ENCODE data around the gene ATP6V1E1. TPM values are rescaled to one million over a fixed set of nuclear protein-coding genes. Genes with fewer than 3 reads are reported as not detected.
"Not testable (repeated sequence)": the region's sequence is repeated elsewhere in the genome, so short reads cannot be mapped to it uniquely, and the experiment has no call there.

Gene ATP6V1E1
- total RNA-seq, 1 donor from 2014 or later, result 102 TPM

DNA sequence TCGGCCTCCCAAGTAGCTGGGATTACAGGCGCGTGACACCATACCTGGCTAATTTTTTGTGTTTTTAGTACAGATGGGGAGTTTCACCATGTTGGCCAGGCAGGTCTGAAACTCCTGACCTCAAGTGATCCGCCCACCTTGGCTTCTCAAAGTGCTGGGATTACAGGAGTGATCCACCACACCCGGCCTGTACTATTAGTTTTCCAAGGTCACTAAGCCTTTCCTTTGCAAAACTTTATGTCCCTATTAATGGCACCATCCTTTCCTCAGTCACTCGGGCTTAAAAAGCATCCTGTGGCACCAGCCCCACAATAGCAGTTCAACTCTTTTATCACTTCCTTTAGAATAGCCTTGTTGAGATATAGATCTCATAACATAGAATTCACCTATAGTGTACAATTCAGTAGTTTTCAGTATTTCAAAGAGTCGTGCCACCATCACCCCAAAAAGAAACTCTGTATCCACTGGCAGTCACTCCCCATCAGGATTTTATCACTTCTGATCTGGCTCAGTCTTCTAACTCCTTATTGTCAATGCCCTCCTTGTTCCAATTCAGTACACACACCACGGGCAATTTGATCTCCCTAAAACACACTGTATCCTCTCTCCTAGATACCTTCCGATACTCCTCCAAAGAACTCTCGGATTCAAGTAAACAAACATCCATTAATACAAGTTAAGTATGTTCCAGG lies 9.1 kb upstream of the ATP6V1E1 start:
- DNase-seq (ENCODE audit: low spot score), result no peak
- ATAC-seq, result peak; percentile 2
- intact Hi-C loops (cut with DNase I), result no loop called here

DNA sequence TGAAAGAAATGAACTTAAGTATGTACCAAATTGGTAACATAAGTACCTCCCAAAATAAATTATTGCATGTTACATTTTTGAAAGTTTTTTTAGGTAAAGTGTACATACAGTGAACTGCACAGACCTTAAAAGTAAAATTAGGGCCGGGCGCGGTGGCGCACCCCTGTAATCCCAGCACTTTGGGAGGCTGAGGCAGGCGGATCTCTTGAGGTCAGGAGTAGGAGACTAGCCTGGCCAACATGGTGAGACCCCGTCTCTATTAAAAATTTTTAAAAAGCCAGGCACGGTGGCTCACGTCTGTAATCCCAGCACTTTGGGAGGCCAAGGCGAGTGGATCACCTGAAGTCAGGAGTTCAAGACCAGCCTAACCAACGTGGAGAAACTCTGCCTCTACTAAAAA lies 8.3 kb upstream of the ATP6V1E1 start:
- intact Hi-C loops (cut with DNase I); ATAC-seq; DNase-seq (ENCODE audit: low spot score): not testable (repeated sequence)

DNA sequence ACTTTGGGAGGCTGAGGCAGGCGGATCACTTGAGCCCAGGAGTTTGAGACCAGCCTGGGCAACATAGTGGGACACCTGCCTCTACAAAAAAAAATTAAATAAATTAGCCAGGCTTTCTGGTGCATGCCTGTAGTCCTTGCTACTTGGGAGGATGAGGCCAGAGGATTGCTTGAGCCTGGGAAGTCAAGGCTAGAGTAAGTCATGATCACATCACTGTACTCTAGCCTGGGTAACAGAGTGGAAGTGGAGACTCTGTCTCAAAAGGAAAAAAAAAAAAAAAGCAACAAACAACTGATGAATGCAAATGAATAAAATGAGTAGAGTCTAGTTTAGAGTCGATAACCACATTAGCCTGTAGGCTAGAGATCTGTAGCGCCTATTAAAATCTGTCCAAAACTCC lies 6.1 kb upstream of the ATP6V1E1 start:
- intact Hi-C loops (cut with DNase I), result no loop called here
- ATAC-seq, result no peak

DNA sequence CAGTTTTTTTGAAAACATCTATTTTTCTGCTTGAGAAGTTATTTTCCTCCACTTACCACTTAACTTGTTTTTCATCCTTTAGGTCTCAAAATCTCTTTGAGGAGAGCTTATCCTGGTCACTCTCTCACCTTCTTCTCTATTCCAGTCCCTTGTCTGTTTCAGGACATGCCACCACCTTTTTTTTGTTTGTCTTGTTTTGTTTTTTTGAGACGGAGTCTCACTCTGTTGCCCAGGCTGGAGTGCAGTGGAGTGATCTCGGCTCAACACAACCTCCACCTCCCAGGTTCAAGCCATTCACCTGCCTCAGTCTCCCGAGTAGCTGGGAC lies 5.4 kb upstream of the ATP6V1E1 start:
- intact Hi-C loops (cut with DNase I), result no loop called here
- no peak for ATAC-seq

More for the DNA sequence above, 6.1 kb upstream of the ATP6V1E1 start:
- DNase-seq (ENCODE audit: low spot score), result no peak

DNA sequence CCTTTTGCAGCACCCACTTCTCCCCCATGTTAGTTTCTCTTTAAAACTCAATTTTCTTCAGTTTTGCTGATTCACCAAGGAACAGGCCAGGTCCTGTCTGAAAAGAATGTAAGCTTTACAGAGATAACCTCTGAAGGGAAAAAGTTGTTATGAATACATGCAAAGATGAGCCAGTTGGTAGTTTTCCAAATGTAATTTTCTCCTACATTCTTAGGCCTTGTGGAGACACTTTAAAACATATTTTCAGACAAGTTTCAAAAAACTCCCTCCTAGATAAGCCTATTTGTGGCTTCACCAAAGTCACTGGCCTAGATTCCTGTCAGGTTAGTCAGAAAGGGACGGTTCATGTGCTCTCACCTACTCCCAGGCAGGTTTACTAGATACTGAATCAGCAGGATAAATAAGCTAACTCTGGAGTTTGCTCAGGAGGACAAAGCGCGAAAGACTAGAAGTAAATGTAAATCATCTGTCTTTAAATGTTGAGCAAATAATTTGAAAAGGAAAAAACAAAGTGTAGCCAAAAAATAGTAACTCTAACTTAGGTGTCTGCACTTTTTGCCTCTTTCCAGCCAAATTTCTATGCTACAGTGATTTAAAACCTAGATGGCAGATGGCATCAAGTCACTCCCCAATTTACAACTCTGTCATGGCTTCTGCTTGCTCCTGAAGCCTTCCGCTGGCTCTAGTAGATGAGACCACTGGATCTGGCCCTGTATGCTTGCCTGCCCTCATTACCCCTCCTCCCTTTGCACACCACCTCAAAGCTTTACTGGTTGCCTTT lies 4.9 kb upstream of the ATP6V1E1 start:
- intact Hi-C loops (cut with DNase I), result no loop called here
- DNase-seq (ENCODE audit: low spot score) (no peak), ATAC-seq (no peak)

More for the DNA sequence above, 5.4 kb upstream of the ATP6V1E1 start:
- DNase-seq (ENCODE audit: low spot score), result no peak

DNA sequence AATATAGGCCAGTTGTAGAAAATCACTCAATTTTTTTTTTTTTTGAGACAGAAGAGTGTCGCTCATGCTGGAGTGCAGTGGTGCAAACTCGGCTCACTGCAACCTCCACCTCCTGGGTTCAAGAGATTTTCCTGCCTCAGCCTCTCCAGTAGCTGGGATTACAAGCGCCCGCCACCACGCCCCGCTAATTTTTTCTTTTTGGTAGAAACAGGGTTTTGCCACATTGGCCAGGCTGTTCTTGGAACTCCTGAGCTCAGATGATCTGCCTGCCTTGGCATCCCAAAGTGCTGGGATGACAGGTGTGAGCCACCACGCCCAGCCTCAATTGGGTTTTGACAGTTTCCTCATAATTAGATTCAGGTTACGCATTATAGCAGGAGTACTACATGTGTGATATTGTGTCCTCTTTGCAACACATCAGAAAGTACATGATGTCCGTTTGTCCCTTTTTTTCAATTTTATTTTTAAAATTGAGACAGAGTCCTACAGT lies 2.6 kb upstream of the ATP6V1E1 start:
- no peak for DNase-seq (ENCODE audit: low spot score)
- ATAC-seq, result no peak
- intact Hi-C loops (cut with DNase I), result no loop called here

DNA sequence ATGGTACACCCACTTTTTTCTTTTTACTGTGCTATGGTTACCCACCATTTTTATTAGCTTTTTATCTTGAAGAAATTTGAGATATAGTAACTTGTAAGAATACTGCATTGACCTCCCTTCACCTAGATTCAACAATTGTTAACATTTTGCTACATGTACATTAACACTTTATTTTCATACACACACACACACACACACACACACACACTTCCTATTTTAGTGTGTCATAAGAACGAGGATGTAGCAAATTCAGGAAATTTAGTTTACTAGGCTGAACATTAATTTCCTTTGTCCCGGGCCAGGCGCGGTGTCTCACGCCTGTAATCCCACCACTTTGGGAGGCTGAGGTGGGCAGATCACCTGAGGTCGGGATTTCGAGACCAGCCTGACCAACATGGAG lies 1.1 kb upstream of the ATP6V1E1 start:
- intact Hi-C loops (cut with DNase I), result no loop called here
- DNase-seq (ENCODE audit: low spot score) (no peak), ATAC-seq (no peak)

DNA sequence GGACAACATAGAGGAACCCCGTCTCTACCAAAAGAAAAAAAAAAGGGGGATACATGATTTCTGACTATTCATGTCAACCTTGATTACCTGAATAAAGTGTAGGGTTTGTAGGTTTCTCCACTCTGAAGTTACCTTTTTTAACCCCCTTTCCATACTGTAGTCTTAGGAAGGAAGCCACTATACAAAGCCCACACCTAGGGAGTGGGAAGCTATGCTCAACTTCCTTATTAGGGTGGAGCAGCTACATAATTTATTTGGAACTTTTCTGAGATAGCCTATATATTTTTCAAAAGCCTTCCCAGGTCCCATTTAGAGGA lies 582 bp upstream of the ATP6V1E1 start:
- intact Hi-C loops (cut with DNase I), result no loop called here
- ATAC-seq (peak; percentile 4), DNase-seq (ENCODE audit: low spot score) (no peak)

DNA sequence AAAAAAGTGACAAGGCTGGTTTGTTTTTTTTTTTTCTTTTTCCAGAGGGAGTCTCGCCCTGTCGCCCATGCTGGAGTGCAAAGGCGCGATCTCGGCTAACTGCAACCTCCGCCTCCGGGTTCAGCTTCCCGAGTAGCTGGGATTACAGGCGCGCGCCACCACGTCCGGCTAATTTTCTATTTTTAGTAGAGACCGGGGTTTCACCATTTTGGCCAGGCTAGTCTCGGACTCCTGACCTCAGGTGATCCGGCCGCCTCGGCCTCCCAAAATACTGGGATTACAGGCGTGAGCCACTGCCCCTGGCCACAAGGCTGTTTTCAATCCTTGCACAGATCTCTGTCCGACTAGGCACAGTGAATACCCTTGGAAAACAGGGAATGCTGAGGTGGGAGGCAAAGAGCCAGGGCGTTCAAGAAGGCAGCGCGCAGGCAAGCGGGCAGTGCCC lies 566 bp downstream of the ATP6V1E1 start:
- intact Hi-C loops (cut with DNase I), result no loop called here
- no peak for DNase-seq (ENCODE audit: low spot score)
- ATAC-seq, result no peak

DNA sequence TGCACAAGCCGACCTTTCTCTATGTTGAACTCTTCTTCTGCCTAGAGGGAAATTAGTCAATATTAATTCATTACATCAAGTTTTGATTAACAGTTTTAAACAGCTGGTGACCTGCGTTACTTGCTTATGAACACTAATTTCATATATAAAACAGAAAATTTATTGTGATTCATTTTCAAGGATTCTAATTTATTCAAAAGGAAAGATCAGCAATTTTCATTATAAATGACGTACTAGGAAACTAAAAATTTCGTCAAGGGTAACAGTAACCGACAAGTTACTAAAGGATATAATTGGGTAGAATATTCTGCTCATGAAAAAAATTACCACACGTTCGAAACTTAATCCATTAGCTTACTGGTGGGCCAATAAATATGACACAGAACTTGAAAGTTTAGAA lies 15.3 kb downstream of the ATP6V1E1 start:
- DNase-seq (ENCODE audit: low spot score), result no peak
- intact Hi-C loops (cut with DNase I), result no loop called here

DNA sequence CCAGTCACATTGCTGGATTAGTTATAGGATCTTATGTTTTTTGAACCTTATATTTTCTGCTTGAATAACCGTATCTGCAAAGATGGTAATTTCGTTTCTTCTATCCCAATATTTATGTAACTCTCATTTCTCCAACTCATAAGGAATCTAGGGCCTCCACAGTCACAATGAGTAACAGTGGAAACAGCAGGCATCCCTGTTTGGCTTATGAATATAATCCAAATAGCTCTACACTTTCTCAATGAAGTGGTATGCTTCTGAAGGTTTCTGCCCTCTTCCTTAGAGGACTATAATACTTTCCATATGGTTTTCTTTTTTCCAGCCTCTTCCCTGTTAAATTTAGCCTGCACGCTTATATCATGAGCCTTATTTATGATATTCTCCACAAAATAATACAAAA lies 16.5 kb downstream of the ATP6V1E1 start:
- no peak for ATAC-seq
- no peak for DNase-seq (ENCODE audit: low spot score)
- intact Hi-C loops (cut with DNase I), result no loop called here

More for the DNA sequence above, 15.3 kb downstream of the ATP6V1E1 start:
- ATAC-seq, result no peak

DNA sequence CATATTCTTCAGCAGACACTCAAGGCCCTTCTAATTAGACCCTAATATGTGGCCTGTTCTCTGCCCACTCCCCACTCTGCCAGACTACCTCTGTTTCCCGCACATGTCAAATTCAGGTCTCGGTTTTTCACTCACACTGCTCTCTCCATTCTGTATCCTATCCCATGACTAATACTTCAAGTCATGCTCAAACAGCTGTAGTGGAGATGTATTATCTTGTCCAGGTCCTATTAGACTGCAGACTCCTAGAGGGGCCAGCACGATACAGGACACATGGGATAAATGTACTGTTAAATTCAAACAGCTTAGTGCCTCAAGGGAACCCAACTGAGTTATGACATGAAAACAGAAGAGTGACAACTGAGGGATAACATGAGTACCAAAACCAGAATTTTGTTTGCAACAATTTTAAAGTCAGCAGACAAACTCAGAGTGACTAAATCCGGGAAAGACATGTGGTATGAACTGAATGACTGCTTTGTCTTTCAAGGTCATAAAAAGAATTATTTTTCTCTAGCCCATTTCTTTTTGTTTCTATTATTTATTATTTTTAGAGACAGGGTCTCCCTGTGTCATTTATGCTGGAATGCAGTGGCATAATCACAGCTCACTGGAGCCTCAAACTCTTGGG lies 20.5 kb downstream of the ATP6V1E1 start:
- intact Hi-C loops (cut with DNase I), result no loop called here
- ATAC-seq, result no peak
- DNase-seq (ENCODE audit: low spot score), result no peak

DNA sequence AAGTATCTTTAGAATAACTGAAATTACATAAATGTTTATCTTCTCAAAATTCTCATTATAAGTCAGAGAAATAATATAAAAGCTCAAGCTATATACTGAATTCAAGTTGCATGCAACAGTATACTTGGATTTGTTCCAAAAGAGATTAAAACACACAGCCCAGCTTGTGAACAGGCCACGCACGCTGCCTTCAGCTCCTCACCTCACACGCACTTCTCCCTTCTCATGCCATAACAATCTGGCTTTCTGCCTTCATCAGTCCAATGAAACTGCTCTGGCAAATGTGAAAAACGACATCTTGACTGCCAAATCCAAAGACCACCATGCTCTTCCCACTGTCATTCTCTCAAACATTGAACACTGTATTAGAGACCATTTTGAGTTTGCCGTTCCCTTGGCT lies 22.1 kb downstream of the ATP6V1E1 start:
- DNase-seq (ENCODE audit: low spot score) (no peak), ATAC-seq (no peak)
- intact Hi-C loops (cut with DNase I), result no loop called here

DNA sequence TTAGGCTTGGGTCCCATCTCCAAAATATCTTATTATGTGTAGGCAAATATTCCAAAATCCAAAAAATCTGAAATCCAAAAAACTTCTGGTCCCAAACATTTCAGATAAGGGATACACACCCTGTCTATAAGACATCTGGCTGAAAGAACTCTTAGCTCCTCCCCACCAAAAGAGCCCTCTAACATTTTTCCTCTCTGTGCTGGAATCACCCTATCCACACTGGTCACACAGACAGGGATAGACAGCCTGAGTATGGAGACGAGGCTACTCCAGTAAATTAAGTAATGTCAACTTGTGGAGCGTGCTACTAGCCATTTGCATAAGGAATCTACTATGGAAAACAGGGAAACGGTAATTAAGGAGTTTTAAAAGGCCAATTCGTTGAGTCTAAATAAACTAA lies 24.9 kb downstream of the ATP6V1E1 start:
- DNase-seq (ENCODE audit: low spot score) (no peak), ATAC-seq (no peak)
- intact Hi-C loops (cut with DNase I), result no loop called here

DNA sequence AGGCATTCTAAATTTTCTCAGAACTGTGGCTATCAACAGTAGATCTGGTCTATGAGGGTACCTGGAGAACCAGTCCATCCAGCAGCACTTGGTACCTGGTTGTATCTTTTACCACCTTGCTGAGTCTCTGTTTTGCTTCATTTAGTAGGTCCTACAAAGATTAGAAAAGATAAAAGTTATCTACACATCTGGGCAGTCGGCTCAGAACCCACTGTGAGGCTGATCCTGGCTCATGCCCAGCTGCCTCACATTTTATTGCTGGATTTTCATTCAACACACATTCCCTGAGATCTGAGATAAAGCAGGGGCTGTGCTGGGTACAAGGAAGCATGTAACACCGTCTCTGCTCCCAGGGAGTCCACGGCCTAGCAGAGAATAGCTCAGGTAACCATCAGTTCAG lies 27.5 kb downstream of the ATP6V1E1 start:
- DNase-seq (ENCODE audit: low spot score) (no peak), ATAC-seq (no peak)
- intact Hi-C loops (cut with DNase I), result no loop called here

DNA sequence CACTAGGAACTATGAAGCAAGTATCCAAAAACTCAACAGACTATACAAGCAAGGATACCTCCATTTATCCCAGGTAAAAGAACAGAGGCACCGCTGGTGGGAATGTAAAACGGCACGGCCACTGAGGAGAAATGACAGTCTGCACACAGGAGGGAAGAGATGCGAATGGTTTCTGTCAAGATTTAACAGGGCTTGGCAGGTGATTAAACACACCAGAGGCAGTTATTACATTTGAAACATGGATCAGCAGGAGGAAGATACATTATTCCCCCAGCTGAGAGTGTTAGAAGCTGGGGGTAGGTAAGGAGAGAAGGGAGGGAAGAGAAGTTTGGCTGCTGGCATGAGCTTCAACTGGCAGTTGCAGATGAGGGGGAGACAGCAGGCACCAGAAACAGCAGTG lies 30.2 kb downstream of the ATP6V1E1 start:
- ATAC-seq (no peak), DNase-seq (ENCODE audit: low spot score) (no peak)
- intact Hi-C loops (cut with DNase I), result no loop called here

DNA sequence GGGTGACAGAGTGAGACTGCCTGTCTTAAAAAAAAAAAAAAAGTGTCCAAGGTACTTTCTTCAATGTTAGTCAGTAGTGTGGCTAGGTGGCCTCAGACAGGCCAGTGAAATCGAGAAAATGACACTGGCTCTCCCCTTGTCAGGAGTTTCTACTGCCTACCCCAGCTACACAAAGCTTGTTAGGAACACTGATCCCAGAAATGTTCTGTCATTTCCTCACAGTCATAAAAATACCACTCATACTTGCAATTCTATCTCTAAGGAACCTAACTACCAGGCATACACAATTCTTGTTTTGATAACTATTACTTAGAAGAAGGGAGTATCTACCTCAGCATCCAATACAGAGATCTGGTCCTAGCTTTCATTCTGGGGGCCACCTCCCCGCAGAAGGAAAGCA lies 31.3 kb downstream of the ATP6V1E1 start:
- no peak for DNase-seq (ENCODE audit: low spot score)
- ATAC-seq, result no peak
- intact Hi-C loops (cut with DNase I), result no loop called here

DNA sequence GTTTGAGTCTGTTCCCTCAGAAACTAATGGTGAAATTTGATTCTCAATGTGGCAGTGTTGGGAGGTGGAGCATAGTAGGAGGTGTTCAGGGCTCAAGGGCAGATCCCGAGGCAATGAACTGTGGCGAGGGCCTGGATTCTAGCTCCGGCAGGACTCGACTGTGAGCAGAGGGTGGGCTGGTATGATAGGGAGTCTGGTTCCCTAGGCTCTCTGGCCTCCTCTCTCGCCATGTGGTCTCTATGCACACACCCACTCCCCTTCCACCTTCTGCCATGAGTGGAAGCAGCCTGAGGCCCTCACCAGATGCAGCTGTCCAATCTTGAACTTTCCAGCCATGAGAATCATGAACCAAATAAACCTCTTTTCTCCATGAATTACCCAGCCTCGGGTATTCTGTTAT lies 32.3 kb downstream of the ATP6V1E1 start:
- no peak for DNase-seq (ENCODE audit: low spot score)
- intact Hi-C loops (cut with DNase I), result no loop called here
- no peak for ATAC-seq

DNA sequence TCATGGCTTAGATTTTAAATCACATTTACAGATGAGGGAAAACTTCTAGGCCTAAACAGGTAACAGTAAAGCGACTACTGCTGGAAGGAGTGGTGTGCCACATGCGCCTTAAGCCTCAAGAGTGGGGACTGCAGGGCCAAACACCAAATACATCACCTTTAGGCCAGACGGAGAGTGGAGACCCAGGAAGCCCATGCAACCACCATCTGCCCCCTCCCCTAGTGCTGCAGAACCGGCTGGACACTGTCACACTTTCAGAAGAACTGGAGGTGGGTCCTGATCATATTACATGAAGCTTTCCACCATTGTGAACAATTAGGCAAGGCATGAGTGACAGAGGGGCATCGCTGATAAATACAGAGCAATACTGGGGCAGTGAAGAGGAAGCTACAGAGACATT lies 36.3 kb downstream of the ATP6V1E1 start:
- DNase-seq (ENCODE audit: low spot score), result no peak
- no peak for ATAC-seq
- intact Hi-C loops (cut with DNase I), result no loop called here

DNA sequence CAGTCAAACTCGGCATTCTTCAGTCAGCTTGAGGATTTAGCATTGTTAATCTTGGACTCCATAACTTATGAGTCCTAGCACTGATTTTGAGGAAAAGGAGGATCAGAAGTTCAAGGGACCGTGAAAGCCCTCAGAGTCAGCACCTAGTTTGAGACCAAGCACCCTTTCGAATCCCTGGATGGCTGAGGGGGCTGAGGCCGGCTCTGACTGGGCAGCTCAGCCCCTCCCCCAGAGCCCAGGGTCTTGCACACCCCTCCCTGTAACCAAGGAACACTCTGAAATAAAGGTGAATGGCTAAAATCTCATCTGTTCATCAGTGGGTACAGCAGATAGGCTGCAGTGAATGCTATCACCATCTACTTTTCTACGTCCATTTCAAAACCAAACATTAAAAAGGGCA lies 38.0 kb downstream of the ATP6V1E1 start:
- ATAC-seq, result no peak
- DNase-seq (ENCODE audit: low spot score), result no peak
- intact Hi-C loops (cut with DNase I), result no loop called here

Measured in sciatic nerve (tissue), 2 donors.